Suppressor macrophage (primary cell): Measurements from ENCODE around the gene TMTC2.

Source experiments
- DNase-seq, 4 experiments: peaks; one replicate each; pipeline ENCODE4 v3.0.0-alpha.2; 2020 to 2022

Gene TMTC2

DNA sequence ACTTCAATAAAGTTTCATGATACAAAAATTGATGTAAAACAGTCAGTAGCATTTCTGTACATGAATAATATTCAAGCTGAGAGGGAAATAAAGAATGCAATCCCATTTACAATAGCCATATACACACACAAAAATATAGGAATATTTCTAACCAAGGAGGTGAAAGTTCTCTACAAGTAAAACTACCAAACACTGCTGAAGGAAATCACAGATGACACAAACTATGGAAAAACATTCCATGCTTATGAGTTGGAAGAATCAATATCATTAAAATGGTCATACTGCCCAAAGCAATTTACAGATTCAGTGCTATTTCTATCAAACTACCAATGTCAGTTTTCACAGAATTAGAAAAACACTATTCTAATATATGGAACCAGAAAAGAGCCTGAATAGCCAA is 272.3 kb downstream of the TMTC2 start:
- no peak for DNase-seq

DNA sequence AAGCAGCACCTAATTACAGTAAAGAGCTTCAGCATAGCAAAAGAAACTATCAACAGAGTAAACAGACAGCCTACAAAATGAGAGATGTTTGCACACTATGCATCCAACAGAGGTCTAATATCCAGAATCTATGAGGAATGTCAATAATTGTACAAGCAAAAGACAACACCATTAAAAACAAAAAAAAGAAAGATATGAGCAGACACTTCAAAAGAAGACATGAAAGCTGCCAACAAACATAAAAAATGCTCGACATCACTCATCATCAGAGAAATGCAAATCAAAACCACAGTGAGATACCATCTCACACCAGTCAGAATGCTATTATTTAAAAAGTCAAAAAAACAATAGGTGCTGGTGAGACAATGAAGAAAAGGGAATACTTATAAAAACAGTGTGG is 273.1 kb downstream of the TMTC2 start:
- no peak for DNase-seq

DNA sequence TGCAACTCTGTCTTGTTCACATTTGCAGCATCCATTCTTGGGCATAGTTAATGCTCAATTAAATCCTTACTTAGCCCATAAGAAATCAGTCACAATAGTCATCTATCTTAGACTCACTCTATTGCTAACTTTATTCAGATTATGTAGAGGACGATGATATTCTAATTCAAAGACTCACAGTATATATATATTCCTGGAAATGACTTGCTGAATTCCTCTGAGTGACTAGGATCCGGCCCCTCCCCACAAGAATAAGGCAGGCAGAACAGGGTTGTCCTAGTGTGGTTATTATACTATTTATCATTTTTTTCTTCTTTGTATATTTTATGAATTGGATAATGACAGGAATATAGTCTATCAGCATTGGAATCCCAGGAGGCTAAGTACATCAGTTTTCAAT is 275.1 kb downstream of the TMTC2 start:
- no peak for DNase-seq

DNA sequence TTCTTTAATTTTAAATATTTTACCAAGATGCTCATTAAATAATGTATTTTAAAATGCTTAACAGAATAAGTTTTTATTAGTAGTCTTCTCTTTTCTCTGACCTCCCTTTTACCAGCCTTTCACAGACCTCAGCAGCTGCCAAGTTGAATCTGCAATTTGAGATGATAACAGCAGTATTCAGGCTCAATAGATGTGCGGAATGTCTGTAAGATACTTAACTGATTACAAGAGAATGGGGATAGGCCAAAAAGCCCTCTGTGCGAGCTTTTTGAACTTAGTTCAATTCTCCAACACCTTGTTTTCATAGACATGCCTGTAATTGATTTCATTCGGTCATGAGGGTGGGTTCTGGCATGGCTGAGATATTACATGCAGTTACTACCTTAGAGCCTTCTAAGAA is 277.2 kb downstream of the TMTC2 start:
- no peak for DNase-seq

DNA sequence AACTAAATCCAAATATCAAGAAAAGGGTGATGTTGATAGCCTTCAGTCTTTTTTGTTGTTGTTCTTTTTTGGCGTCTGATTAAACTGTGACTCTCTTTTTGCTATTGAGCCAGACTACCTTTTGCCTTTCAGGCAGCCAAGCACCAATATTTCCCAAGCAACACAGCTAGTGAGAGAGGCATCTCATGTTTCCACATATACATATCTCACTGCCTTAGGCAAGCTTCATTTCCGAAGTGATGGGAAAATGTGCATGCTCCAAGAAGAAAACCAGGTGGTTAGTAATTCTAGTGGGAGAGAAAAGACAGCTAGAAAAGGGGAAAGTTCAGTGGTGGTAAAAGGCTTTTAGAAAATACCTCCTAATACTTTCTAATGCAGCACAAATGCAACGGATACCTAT is 277.7 kb downstream of the TMTC2 start:
- no peak for DNase-seq

DNA sequence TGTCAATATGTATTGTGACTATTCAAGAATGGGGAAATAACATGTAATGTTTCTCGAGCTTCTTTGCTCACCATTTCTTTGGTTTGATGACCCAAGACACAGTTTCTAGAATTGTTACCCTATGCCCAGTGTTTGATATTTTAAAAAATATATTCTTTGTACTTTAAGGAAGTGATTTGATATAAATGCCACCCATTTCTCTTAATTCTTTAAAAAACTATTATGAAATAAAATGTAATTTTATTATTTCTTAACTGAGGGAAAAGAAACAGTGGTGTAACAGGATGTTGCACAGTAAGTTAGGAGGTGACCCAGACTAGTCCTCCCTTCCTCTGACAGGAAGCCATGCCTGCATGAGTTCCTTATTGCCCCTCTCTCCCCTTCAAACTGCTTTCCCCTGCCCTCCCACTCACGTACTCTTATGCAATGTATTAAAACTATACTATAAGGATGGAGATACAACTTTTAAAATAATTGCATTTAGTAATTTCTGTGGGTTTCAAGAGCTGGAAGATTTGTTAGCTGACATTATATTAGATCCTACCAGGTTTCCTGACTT is 279.4 kb downstream of the TMTC2 start:
- peak; percentile 69 to 89 (median 79) for DNase-seq

DNA sequence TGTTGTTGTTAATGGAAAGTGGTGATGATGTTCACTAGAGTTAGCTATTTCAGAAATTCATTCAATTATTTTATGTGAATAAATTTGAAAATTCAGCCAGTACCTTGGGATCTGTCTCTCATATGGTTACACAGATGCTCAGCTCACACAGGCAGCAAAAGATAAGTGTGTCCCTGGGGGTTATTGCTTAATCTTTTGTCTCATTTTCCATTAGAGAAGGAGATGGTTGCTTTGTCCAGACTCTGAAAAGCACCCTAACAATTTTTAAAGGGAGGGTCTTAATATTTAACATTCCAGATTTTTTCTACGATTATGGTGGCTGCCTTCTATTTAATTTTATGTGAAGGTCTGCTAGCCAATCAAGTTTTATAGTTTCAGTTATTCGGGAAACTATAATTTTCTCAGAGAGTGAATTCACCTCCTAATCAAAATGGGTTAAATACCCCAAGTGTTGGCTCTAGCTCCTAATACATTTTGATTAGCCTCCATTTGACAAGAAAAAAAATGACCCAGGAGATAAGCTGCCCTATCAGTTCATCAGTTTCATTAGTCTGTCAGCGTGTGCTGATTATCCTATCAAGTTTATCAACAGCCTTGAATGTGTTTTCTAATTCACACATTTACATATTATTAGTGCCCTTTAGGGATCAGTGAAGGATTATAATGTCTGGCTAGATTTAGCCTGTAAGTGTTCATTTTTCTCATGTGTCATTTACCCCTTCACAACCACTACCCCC is 282.1 kb downstream of the TMTC2 start:
- DNase-seq: no peak

DNA sequence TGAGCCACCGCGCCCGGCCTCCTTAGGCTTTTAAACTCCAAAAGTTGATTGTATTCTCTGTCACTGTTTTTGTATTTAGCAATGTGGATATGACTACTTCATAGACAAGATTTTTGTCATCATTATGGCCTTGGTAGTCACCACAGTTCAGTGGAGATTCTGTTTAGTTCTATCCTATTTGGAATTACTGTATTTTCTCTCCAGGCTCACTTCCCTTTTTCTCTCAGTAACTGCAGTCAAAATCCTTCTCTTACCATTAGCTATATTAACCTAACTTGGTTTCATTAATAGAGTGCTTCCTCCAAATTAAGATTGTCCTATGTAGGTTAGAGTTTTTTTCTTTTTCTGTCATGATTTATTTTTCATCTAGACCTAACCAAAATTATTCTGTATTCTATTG is 283.9 kb downstream of the TMTC2 start:
- peak in 2 of 4 experiments; percentile 25 to 34 for DNase-seq

DNA sequence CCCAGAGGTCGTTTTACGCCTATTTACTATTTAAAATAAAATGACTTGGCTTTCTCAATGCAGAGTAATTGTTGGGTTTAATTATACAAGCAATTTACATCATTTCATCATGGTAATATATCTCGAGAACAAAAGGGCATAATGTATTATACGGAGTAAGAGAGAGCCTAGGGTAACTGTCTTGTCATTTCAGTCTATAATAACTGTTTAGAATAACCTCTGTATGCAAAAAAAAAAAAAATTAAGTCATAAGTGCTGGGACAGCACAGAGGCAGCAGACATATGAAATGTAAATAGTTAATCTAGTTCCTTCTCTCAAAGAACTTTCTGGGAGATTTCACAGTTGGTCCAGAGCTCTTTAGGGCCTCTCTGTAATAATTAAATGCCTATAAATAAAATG is 284.9 kb downstream of the TMTC2 start:
- DNase-seq: no peak

DNA sequence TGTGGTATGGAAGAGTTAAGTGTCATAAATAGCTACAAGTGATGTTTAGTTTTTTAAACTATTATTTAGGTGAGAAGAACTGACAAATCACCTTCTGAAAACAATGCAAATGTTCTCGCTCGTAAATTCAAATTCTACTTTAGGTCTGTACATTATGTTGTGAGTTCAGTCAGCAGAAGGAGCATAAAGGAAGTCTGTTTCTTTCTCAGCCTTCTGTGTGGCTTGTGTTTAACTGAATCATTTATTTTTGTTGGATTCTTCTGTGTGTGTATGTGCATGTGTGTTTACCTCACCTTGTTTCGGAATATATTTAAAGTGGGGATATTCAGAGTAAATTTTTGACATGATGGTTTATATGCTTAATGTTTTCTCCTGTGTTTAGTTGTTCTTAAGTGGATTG is 285.9 kb downstream of the TMTC2 start:
- no peak for DNase-seq

DNA sequence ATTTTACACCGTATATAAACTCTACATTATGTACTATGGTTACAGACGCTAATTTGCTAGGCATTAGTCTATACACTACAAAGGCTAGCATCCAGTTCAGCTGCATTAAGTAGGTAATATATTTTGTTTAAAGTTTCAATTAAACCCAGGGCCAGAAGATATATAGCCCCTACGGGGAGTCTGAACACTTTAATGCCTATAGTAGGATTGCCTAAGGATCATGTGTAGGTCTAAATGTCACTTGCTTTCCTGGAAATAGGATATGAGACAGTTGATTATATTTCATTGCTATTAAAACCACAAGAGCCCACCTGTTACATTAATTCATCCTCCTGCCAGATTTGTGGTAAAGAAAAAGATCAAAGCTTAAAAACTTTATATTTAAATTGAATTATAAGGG is 286.9 kb downstream of the TMTC2 start:
- no peak for DNase-seq

DNA sequence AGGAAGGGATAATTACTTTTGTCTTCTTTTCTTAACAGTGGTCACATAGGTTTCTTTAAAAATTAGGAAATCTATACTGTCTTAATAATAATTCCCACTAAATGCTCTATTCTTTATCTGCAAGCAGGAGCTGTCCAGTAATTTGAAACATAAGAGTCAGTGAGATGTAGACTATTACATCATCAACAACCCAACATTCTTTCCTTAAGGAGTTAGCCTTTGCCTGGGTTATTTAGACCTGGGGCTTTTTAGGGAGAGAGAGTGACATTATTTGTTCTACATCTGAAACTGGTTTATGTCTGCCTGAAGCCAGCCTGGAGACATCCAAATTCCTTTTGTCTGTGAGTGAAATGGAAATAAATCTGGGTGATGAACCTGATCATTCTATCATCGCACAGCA is 294.4 kb downstream of the TMTC2 start:
- no peak for DNase-seq

DNA sequence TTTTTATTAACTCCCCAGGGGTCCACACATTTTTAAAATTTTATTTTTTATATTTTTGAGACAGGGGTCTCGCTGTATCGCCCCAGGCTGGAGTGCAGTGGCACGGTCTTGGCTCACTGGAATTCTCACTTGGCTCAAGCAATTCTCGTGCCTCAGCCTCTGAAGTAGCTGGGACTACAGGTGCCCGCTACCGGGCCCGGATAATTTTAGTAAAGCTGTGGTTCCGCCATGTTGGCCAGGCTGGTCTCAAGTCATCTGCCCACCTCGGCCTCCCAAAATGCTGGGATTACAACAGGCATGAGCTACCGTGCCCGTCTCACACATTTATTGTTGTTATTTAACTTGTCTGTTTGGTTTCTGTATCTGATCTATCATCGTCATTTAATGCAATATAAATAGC is 307.4 kb downstream of the TMTC2 start:
- DNase-seq: no peak

DNA sequence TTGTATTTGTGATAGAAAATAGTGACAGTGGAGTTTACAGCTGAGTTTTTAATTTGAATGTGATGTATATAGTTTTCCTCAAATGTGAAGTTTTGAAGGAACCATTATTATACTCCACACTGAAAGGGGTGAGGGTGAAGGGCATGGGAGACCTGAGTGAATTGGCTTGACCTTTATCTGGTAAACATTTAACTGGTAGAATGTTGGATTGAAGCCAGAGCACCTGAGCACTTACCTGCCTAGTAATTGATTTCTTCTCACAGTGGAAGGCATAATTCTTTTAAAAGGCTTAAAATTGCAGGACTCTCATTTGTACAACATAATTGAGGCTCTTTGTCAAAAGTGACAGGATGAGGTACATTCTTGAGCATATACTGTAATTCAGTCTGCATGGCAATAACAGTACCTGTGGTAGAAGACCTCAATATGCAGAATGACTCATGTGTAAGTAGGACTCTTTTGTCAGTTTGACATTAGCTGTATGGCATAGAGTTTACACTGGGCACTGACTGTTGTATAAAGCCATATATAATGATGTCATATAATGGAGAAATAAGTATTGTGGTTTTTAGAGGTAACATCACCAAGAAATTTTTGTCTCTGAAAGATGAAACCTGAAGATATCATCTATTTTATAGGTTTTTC is 309.6 kb downstream of the TMTC2 start:
- no peak for DNase-seq

DNA sequence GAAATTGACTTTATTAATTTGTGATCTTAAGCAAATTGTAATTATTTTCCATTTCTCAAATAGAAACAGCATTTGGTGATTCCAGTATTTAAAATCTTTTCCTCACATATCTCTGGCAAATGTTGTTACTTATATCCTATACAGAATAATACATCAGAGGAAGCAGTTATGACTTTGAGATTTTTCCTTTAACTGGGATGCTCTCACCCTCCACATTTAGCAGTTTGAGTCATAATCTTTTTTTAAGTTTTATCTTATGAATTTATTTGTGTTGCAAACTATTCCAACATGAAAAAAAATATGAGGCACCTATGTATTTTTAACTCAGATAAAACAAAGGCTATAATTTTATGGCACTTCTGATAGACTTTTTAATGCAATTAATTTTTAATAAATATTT is 311.8 kb downstream of the TMTC2 start:
- no peak for DNase-seq

DNA sequence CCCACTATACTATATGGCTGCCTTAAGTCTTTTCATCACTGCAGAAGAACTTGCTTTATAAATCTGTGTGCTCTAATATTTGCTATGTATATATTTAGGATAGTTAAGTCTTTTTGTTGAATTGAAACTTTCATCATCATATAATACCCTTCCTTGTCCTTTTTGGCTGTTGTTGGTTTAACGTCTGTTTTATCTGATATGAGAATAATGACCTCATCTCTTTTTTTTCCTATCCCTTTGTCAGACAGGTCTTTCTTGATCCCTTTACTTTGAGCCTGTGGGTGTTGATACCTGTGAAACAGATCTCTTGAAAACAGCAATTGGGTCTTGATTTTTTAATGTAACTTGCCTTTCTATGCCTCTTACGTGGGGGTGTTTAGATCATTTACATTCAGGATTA is 316.3 kb downstream of the TMTC2 start:
- no peak for DNase-seq

DNA sequence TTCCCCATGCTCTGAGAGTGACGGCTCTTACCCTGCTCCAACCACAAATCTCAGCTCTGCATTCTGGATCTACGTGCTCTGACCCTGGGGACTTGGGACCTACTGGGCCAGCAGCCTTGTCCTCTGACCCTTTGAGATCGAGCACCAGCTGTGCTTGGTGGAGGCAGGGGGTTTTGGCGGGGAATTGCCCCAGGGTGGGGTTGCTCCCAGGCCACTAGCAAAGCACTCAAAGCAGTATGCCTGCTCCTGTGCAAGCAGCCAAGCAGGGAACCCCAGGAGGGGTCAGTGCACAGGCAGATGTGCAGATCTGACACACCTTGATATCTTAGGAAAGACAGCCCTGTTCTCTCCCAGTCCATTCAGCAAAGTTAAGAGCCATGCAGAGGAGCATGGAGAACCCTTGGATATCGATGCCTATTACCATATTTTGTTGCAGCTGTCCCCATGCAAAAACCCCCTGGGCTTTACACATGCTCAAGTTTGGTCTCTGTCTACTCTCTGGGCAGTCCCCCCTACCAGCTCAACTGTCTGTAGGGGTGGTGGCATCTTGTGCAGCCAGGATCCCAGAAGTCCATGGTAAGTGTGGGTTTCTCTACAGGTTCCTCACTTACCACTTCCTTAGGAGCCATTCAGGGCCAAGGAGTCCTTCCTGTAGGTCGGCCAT is 319.0 kb downstream of the TMTC2 start:
- DNase-seq: no peak

DNA sequence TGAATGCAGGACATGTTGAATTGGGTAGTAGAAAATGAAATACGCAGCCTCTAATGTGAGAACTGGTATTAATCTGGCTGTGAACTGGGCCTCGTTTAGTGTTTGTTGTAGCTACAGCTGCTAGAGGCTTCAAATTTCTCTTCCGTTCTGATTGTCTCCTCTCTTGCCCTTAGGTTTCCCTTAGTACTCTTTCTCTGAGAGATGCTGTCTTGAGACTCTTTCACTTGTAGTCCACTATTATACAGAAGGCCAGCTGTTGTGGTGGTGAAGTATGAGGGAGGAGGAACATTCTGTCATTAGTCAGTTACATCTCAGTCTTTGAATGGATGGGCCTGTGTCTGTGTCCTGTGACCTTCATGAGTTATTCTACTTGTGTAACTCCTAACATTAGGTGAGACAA is 322.0 kb downstream of the TMTC2 start:
- DNase-seq: no peak

DNA sequence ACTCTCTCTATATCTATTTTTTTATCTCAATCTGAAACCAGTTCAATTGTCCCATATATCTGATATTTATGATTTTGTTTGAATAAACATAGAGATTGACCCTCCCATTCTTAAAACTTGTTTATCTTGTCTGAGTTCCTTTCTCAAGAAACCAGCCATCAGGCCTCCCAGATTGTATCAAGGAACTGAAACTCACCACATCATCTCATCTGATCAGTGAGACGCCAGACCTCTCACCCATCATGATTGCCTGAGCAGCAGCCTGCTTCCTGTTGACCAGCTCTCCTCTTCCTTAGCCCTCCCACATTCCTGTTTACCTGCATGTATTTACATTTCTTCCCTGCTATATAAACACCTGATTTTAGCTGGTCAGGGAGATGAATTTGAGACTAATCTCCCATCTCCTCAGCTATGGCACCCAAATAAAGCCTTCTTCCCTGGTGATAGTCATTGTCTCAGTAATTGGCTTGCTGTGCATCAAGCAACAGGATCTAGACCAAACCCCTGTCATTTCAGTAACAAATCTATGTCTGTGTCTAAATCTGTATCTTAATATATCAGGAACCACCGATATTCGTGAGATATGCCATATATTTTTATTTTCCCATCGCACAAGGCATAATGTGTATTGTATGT is 323.6 kb downstream of the TMTC2 start:
- DNase-seq: peak in 1 of 4 experiments; percentile 9

DNA sequence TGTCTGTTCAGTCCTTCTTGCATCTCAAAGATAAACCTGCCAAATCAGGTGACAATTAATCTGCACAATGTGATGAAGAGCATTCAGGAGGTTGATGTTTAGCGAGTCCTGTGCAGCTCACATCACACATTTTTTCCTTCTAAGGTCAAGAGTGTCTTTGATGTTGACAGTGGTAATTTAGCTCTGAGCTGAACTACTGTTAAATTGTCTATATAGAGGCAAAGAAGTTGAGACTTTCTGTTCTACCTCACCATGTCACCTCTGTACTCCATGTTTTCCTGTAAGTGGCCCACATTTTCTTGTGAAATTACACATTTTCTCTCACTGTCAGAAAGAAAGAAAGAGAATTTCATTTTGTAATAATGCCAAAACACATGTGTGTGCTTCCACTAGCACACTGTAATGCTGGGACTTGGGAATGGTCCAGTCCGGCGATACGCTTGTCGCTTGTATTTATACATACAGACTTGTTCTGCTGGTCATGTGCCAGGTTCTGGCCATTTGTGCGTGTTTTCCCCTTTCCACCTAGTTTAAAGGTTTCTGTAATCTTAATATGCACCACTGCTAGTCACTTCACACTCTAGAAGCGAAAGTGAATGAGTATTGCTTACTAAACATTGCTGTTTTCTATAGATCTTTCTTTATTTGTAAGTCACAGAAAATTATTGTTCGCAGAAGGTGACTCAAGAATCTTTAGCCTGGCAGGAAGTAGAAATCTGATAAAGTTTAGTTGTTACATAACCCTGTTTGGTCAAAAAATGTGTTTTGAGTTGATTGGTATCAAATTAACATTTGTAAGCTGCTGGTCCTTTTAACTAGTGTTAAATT is 328.9 kb downstream of the TMTC2 start:
- DNase-seq: peak in 2 of 4 experiments; percentile 2 to 7

DNA sequence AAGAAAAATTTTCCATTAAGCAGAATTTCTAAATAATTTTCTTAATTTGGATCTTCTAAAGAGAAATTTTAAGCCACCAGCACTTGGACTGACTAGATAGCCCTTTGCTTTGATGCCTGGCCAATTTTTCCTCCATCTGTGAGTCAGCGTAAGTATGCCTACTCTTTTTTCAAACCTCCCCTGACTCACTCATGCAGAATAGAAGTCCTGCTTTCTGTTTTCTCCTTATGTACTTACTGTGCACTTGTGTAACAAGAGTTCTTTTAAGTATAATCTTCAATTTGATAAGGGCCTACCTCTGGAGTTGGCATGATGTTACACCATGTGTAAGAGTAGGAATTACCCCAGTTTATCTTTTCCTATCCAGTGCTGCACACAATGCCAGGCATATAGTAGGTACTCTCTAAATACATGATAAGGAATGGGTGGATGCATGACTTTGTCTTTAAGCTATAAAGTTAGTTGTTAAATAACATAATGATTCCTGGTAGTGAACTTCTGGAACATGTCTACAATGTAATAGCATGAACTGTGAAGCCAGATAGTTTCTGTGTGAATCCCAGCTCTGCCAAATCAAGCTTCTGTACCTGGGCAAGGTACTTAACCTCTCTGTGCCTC is 329.6 kb downstream of the TMTC2 start:
- peak in 3 of 4 experiments; percentile 12 to 48 (median 31) for DNase-seq

DNA sequence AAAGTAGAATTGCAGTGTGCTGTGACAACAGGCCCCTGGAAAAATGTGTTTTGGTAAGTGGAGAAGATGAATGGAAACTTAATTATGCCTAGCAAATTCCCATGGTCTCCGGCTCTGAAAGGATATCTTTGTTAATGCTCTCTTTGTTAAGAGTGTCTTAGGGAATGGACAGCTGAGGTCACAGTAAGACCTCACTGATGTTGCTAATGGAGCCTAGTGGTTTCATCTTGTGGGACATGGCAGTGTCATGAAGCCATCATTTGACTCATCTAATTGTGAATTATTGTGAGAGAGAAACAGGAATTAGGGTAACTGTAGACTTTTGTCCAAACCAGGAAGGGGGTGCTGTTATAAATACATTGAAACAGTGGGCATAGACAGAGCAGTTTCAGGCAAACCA is 330.3 kb downstream of the TMTC2 start:
- no peak for DNase-seq
